Tibial artery (tissue), 4 donors: ENCODE results near the gene KRT80.

Source experiments
- DNase-seq, 2 donors: peaks; one replicate each; pipeline ENCODE4 v3.0.0-alpha.2; 2019
- H3K27ac ChIP-seq, 2 donors: fragments of 200-600 bp; sonication (generic) in 1 of 2; 1 replicate in 1 of 2; 2 replicates in 1 of 2; pipeline ENCODE4 v1.5.1; 2018 to 2019; ENCODE audit warnings: mild to moderate bottlenecking in 1 of 2
- H3K27me3 ChIP-seq, 2 donors: fragments of 200-600 bp; sonication (generic) in 1 of 2; one replicate each; pipeline versions ENCODE4 v1.5.1 to v1.6.0; 2016 to 2019
- H3K36me3 ChIP-seq, 3 donors: fragments of 200-600 bp; sonication (generic) in 2 of 3; one replicate each; pipeline ENCODE4 v1.5.1; 2016 to 2019; ENCODE audit warnings: mild to moderate bottlenecking in 2 of 3
- H3K4me1 ChIP-seq, 4 donors: fragments of 200-600 bp; sonication (generic) in 2 of 4; 1 replicate in 3 of 4; 2 replicates in 1 of 4; pipeline ENCODE4 v1.5.1; 2016 to 2019
- H3K4me3 ChIP-seq, 2 donors: fragments of 200-600 bp; sonication (generic) in 1 of 2; 1 replicate in 1 of 2; 2 replicates in 1 of 2; pipeline ENCODE4 v1.5.1; 2018 to 2019; ENCODE audit warnings: mild to moderate bottlenecking in 2 of 2
- H3K9me3 ChIP-seq, 3 donors: fragments of 200-600 bp; sonication (generic) in 1 of 3; one replicate each; pipeline ENCODE4 v1.5.1; 2016 to 2019
- intact Hi-C: fragments of 100-400 bp; cut with DNase I; formaldehyde crosslinking; loops from one replicate; pipeline ENCODE4 v1.15.0; 2023; ENCODE audit warnings: low total_unique reads
- TF ChIP-seq, protein P1 (sequence below), 2 experiments: fragments of 200-600 bp in 1 of 2; fragments of 450-650 bp in 1 of 2; IDR thresholded peaks; one replicate each; pipeline ENCODE4 v1.5.1; 2017 to 2019; ENCODE audit warnings: antibody characterized with exemption in 2 of 2, mild to moderate bottlenecking in 1 of 2, moderate library complexity in 1 of 2

The KRT80 gene

GRCh38 chr12:52156311-52156710 is 35.5 kb downstream of the KRT80 start:
- TF ChIP-seq, protein P1, sequence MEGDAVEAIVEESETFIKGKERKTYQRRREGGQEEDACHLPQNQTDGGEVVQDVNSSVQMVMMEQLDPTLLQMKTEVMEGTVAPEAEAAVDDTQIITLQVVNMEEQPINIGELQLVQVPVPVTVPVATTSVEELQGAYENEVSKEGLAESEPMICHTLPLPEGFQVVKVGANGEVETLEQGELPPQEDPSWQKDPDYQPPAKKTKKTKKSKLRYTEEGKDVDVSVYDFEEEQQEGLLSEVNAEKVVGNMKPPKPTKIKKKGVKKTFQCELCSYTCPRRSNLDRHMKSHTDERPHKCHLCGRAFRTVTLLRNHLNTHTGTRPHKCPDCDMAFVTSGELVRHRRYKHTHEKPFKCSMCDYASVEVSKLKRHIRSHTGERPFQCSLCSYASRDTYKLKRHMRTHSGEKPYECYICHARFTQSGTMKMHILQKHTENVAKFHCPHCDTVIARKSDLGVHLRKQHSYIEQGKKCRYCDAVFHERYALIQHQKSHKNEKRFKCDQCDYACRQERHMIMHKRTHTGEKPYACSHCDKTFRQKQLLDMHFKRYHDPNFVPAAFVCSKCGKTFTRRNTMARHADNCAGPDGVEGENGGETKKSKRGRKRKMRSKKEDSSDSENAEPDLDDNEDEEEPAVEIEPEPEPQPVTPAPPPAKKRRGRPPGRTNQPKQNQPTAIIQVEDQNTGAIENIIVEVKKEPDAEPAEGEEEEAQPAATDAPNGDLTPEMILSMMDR (IDR thresholded peaks at IDR 0.05), result no peak
- intact Hi-C loops, result loop anchor here (2.0 to 5.0 kb wide), 2 partner anchors 170 to 721 kb away; no protein-coding TSS in a partner anchor
- peaks cover 0 to 3% of the 10 kb centered on the region in 2 donors for H3K27me3 ChIP-seq
- peaks cover 0 to 13% (median 10%) of the 10 kb centered on the region in 4 donors for H3K4me1 ChIP-seq
- no peak overlapping the region for H3K4me3 ChIP-seq
- no peak overlapping the region for H3K27ac ChIP-seq
- H3K9me3 ChIP-seq, result no peaks in the 10 kb centered on the region
- H3K36me3 ChIP-seq, result no peaks in the 10 kb centered on the region
- no peak for DNase-seq

DNA sequence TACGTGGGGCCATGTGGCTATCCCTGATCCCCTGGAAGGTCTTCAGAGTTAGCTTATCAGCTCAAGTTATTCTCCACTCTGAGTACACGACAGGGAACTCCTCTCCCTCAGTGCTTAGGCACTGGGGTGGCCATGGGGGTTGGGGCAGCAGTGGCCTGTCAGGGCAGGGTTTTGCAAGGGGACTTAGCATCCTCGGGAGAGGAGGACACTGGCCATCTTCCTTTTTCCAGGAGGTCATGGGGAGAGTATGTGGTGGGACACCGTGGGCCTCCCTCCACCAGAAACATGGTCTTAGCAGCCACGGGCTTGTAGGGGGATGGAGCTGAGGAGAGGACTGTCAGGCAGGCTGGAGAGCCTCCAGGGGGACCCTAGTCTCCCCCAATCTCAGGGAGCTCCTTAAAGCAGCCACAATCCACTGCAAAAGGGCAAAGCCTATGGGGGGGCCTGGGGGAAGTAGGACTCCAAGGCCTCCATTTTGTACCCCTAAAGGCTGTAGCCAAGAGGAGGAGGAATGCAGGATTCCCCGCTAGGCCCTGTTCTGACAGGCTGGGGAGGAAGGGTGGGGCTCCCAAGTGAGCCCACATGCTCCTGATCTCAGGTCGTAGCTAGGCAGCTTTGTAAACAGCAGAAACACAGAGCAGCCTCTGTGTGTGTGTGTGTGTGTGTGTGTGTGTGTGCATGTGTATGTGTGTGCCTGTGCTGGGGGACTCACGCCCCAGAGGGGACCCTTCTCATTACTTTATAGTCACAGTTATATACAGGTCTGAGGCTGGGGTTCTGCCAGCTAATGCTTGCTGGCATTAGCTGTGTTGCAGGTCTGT is 36.6 kb downstream of the KRT80 start:
- TF ChIP-seq, protein P1 (IDR thresholded peaks at IDR 0.05), result no peak
- no peaks in the 10 kb centered on the region for H3K9me3 ChIP-seq
- DNase-seq, result no peak
- H3K27ac ChIP-seq, result no peak overlapping the region
- H3K36me3 ChIP-seq, result no peaks in the 10 kb centered on the region
- intact Hi-C loops, result loop anchor here (5.0 kb wide), 1 partner anchor 722 kb away; no protein-coding TSS in a partner anchor
- H3K27me3 ChIP-seq, result peaks cover 0 to 3% of the 10 kb centered on the region in 2 donors
- H3K4me3 ChIP-seq, result no peak overlapping the region
- H3K4me1 ChIP-seq, result peaks cover 0 to 14% (median 10%) of the 10 kb centered on the region in 4 donors

DNA sequence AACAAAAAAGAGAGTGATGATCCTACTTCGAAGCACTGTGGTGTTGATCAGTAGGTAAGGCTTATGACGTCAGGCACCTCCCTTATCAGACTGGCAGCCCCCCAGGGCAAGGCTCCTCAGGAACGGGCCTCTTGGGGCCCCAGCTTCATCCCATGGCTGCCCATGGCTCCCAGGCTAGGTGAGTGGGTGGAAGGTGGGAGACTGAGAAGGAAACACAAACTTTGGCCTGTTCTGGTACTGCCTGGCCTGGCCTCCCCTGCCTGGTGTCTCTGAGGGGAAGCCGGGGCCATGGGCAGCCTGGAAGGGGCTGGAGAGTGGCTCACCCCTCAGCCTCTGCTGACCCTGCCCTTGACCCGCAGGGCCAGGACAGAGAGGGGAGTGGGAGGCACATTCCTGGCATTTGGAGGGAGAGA is 38.9 kb downstream of the KRT80 start:
- H3K36me3 ChIP-seq, result no peaks in the 10 kb centered on the region
- H3K27me3 ChIP-seq, result peaks cover 0 to 3% of the 10 kb centered on the region in 2 donors
- no peak overlapping the region for H3K4me3 ChIP-seq
- intact Hi-C loops, result no loop called here
- no peak for DNase-seq
- TF ChIP-seq, protein P1 (IDR thresholded peaks at IDR 0.05), result no peak
- H3K4me1 ChIP-seq, result peaks cover 0 to 38% (median 27%) of the 10 kb centered on the region in 4 donors
- no peak overlapping the region for H3K27ac ChIP-seq
- H3K9me3 ChIP-seq, result no peaks in the 10 kb centered on the region

DNA sequence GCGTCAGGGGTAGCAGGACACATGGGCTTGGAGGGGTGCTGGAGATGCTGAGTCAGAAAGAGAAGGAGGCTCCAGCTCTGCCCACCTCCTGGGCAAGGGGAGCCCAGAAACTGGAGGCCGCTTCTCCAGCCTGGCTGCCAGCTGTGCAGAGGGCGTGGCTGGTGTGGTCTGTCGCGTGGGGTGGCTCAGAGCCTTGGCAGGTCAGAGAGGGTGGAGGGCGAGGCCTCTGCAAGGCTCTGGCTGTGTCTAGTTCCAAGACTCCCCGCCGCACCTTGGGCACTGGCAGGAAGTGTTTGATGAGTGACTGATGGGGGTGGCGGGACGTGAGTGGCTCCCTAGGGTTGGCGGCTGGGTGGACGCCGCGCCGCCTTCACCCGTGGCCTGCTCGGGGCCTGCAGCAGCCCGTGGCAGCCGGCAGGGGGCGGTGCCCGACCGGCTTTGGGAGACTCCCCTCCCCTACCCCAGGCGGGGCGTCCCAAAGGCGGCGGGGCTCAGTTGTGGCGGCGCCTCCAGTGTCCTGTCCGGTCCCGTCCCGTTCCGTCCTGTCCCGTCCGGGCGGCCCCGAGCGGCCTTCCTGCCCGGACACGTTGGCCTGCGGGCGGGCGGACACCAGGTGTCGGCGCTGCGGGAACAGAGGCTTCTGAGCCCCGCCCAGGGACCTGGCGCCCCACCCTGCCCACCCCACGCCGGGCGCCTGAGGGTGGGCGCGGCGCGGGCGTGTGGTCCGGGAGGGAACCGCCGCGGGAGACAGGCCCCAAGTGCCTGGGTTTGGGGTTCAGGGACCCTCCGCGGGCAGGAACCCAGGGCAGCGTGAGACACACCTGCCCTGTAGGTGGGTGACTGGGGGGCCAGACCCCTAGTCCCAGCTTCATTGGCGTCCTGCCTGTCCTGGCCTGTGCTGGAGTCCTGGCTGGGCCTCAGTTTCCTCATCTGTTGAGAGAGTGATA is 39.7 kb downstream of the KRT80 start:
- DNase-seq, result peak; percentile 63 to 83
- no peaks in the 10 kb centered on the region for H3K9me3 ChIP-seq
- H3K27ac ChIP-seq, result peak overlapping the region; percentile 55 to 67
- H3K4me3 ChIP-seq, result peak overlapping the region; percentile 33 to 58
- intact Hi-C loops, result no loop called here
- peaks cover 4 to 46% (median 35%) of the 10 kb centered on the region in 4 donors for H3K4me1 ChIP-seq
- no peaks in the 10 kb centered on the region for H3K36me3 ChIP-seq
- TF ChIP-seq, protein P1 (IDR thresholded peaks at IDR 0.05), result peak; percentile 81 to 90
- peaks cover 0 to 3% of the 10 kb centered on the region in 2 donors for H3K27me3 ChIP-seq

GRCh38 chr12:52151153-52151836 is 40.5 kb downstream of the KRT80 start:
- TF ChIP-seq, protein P1 (IDR thresholded peaks at IDR 0.05), result no peak
- Histone ChIP-seq H3K4me3 (no peak overlapping the region), H3K27me3 (peaks cover 0 to 3% of the 10 kb centered on the region in 2 donors), H3K9me3 (no peaks in the 10 kb centered on the region), H3K4me1 (peaks cover 9 to 54% (median 41%) of the 10 kb centered on the region in 4 donors), H3K36me3 (no peaks in the 10 kb centered on the region), H3K27ac (peak overlapping the region in 1 of 2 donors; percentile 55)
- intact Hi-C loops, result no loop called here
- no peak for DNase-seq
